HG02588 (cell line): ENCODE measurements around the gene STK31.
"Not testable (repeated sequence)": the region's sequence is repeated elsewhere in the genome, so short reads cannot be mapped to it uniquely, and the experiment has no call there.

Source experiments
- ATAC-seq: cut with Tn5 transposase; IDR thresholded peaks from one replicate; pipeline ENCODE4 v1.9.1; 2021; ENCODE audit warnings: mild to moderate bottlenecking, moderate library complexity; ENCODE audit not compliant: unreplicated experiment

STK31 gene, protein sequence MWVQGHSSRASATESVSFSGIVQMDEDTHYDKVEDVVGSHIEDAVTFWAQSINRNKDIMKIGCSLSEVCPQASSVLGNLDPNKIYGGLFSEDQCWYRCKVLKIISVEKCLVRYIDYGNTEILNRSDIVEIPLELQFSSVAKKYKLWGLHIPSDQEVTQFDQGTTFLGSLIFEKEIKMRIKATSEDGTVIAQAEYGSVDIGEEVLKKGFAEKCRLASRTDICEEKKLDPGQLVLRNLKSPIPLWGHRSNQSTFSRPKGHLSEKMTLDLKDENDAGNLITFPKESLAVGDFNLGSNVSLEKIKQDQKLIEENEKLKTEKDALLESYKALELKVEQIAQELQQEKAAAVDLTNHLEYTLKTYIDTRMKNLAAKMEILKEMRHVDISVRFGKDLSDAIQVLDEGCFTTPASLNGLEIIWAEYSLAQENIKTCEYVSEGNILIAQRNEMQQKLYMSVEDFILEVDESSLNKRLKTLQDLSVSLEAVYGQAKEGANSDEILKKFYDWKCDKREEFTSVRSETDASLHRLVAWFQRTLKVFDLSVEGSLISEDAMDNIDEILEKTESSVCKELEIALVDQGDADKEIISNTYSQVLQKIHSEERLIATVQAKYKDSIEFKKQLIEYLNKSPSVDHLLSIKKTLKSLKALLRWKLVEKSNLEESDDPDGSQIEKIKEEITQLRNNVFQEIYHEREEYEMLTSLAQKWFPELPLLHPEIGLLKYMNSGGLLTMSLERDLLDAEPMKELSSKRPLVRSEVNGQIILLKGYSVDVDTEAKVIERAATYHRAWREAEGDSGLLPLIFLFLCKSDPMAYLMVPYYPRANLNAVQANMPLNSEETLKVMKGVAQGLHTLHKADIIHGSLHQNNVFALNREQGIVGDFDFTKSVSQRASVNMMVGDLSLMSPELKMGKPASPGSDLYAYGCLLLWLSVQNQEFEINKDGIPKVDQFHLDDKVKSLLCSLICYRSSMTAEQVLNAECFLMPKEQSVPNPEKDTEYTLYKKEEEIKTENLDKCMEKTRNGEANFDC

DNA sequence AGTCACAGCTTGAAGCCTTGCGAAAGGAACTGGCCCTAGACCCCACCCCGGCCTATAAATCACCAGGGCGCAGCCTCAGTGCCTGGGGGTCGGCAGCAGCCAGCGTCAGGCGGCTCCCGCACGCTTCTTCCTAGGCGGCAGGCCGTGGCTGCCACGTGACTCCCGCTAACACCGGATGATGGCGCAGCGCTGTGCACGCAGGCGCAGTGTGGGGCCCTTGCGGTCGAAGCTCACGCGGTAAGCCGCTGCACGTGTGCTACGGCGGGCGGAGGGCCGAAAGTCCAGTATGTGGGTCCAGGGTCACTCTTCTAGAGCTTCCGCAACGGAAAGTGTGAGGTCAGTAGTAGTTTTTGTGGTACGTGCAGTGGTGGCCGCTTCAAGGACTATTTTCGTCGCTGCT is at the start of gene STK31:
TSS of gene STK31 (plus strand) at position 220 of the 400 bp plus-strand sequence. CDS start at position 287, 67 bp downstream.
- no peak for ATAC-seq

DNA sequence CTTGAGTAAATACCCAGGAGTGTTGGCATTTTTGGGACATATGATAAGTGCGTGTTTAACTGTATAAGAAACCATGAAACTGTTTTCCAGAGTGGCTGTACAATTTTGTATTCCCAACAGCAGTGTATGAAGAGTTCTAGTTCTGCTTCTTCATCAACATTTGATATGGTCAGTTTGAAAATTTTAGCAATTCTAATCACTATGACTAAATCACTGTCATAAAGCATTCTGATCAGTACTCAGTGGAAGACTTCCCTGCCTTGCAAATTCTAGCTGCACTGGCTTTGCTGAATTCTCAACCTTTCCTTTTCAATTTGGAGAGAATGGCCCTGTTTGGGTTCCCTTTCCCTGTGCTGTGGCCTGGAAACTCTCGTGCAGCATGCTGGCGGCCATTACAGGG is 48.6 kb upstream of the STK31 start:
- ATAC-seq: no peak

DNA sequence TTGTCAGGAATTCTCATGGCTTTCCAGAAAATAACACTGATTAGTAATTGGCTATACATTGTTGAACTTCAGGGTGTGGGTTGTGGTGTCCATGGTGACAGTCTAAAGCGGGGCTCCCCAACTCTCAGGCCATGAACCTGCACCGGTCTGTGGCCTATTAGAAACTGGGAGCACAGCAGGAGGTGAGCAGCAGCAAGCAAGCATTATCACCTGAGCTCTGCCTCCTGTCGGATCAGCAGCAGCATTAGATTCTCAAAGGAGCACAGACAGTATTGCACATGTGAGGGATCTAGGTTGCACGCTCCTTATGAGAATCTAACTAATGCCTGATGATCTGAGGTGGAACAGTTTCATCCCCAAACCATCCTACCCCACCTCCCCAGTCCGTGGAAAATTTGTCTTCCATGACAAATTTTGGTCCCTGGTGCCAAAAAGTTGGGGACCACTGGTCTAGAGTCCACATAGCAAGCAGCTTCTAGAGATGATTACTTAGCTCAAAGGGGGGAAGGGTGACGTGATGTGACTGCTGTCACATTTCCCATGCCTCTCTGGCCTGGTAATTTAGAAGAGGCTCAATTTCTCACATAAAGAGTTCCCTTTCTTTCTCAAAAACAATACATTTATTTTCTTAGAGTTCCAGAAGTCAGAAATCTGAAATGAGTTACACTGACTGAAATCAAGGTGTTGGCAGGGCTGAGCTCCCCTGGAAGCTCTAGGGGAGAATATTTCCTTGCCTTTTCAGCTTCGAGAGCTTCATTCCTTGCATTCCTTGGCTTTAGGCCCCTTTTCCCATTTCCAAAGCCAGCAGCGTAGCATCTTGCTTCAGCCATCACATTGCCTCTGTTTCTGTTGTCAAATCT is 47.7 kb upstream of the STK31 start:
- no peak for ATAC-seq

DNA sequence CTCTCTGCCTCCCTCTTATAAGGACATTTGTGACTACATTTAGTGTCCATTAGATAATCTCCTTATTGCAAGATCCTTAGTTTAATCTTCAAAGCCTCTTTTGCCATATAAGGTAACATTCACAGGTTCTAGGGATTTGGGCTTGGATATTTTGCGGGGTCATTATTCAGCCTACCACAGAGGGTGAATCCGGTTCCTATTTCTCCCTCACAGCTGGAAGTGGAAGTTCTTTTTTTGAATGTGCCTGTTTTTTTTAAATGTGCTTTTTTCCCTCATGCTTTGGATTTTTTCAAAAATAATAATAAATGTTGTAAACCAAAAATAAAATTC is 47.1 kb upstream of the STK31 start:
- no peak for ATAC-seq

DNA sequence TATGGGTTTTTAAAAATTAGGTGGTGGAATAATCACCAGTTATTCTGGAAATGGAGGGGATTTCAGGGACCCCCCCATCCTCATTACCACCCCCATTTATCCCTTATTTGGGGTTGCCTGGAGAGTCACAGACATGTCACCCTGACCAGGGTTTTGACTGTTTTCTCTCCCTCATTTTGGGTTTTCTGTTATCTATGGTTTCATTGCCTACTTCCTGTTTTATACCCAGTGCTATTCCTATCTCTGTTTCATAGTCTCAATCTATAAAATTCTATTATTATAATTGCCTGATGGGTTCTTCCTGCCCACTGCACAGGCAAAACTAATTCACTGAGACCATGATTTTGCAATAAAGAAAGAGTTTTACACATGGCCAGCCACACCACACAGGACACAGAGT is 45.9 kb upstream of the STK31 start:
- no peak for ATAC-seq

DNA sequence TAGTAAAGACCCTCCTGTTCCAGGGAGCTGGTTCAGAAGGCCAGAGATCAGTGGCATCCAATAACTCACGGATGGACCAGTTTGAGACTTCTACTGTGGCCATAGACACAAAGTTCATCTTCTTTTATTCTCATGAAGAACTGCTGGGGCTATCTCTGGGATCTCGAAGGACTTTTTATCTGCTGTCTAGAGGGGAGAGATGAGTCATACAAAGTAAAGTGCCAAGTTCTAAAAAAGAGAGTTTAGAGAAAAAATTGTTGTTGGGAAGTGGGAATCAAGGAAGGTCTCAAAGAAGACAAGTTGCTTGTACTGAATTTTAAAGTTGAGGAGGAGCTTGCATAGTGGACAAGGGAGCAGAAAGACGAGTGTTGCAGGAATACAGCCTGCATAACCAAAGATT is 38.0 kb upstream of the STK31 start:
- no peak for ATAC-seq

DNA sequence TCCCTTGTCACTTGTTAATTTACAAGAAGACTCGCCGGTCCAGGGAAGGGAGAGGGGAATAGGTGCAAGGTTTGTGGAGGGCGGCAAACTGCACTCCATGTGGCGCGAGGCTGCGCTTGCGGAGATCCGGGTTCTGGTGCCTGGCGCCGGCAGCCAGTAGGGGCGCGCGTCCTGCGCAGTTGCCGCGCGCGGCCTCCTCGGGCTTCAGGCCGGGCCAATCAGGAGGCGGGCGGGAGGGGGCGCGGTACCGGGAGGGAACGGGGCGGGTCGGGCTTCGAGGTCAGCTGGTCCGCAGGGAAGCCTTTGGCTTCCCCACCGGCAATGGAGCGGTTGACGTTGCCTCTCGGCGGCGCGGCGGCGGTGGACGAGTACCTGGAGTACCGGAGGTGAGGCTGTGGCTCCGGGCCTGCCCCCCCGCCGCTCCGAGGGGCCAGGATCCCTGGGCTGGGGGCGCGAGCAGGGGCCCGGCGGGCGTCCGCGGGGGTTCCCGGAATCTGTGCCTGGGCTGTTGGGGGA is 30.1 kb upstream of the STK31 start, which contains the start of gene FAM221A:
TSS of gene FAM221A (plus strand) at position 302 of the 516 bp plus-strand sequence. CDS start at position 322, 20 bp downstream.
- peak; percentile 99 for ATAC-seq

DNA sequence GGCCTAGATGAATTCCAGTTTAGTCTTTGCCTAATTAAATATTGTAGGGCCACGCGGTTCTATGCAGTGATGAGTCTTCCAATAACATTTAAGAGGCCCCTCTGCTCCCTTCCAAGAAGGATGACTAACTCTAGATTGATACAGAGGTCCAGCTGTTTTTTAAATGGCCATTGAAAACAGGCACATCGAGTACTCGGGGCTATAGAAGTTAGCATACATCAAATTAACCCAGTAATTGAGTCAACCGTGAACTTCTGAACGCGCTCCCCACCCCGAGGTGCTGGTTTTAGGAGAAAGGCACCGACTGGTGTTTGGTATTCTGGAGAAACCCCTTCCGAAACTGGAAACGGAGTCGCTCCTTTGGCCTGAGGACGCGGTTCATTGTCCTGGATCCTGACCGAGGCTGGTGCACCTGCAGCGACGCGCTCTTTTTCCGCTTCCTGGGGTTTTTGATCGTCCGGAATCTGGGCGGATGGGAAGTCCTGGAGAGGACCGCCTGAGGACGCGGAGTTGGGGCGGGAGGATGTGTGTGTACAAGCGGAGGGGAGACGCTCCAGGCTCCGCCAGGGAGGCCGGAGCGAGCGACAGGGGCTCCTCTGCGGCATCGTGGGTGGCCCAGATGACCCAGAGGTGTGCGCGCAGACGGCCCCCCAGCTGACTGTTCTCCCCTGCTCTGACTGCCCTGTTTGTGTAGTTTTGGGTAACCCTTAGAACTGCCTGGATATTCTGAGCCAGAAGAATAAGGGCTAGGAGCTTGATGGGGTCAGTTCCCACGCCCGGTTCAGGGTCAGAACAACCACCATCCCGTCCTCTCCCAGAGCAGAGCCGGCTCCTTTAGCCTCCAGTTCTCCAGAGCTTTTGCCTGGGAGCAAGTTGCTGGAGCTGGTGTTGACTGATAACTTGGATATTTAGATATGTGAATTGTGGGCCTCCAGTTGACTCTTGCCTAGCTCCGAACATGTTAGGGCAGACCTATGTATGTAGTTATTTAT is 29.3 kb upstream of the STK31 start:
- ATAC-seq: peak; percentile 25

DNA sequence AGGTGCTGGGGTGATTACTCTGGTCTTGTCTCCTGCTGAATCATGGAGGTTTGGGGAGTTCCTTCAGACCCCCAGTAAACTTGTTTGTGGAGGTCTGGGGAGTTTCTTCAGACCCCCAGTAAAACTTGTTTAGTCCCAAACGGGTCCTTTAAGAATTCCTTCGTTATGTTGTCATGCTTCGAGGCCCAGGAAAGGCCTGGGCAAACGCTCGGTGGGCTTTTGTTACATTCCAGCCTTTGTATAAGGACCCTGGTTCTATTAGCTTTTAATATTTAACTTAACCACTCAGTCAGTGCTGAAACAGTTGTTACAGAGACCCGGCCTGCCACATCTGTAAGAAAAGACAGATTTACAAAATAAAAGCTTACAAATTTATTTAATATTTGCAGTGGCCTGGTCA is 26.0 kb upstream of the STK31 start:
- ATAC-seq: not testable (repeated sequence)

DNA sequence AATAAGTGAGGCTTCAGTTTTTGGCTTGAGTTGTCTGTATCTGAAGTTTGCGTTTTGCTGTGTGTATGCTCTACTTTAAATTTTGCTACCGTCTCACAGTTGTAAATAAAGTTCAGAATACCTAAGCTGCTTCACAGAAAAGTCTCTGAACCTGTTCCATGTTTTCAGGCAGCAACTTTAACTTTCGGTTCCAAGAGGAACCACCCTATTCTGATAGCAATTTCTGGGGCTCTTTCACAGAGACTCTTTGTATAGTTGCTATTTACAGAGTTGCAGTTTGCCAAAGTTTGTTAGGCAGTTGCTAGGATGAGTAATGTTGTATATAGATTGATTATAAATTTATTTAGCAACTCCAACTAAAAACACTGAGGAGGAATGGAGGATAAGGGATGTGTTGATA is 24.3 kb upstream of the STK31 start:
- ATAC-seq: no peak

DNA sequence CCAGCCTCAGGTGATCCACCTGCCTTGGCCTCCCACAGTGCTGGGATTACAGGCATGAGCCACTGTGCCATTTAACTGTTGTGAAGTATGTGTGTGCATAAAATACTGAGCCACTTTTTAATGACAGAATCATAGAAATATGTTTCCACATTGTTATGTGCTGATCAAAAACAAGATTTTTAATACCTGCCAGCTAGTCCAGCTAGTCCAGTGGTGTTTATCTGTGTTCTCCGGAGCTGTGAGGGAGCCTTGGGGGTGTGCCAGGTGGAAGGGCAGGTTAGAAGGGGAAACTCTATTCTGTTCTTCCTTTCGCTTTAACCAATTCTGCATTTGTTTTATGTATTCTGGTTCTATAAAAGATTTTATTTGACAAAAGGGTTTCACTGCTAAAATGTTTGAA is 23.0 kb upstream of the STK31 start:
- ATAC-seq: no peak

DNA sequence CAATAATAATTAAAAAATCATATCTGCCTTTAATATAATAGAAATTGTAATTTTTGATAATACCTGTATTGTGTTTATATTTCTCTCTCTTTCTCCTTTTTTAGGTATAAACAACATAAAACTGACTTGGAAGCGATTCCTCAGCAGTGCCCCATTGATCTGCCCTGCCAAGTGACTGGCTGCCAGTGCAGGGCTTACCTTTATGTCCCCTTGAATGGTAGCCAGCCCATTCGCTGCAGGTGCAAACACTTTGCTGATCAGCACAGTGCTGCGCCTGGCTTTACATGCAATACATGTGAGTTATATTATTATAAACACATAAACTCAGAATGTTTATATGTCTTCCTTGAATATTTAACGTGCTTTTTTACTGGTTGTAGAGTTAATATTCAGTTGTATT is 20.9 kb upstream of the STK31 start:
- ATAC-seq: no peak

DNA sequence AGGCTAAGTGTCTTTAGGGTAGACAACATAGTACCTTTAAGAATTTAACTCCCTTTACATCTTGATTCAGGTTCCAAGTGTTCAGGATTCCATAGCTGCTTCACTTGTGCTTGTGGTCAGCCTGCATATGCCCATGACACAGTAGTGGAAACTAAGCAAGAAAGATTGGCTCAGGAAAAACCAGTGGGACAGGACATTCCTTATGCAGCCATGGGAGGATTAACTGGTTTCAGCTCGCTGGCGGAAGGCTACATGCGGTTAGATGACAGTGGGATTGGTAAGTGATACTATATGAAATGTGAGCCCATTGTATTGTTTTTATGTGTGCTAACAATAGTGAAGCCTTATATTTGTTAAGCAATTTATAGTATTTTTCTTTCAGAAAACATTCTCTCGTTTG is 18.7 kb upstream of the STK31 start:
- no peak for ATAC-seq

DNA sequence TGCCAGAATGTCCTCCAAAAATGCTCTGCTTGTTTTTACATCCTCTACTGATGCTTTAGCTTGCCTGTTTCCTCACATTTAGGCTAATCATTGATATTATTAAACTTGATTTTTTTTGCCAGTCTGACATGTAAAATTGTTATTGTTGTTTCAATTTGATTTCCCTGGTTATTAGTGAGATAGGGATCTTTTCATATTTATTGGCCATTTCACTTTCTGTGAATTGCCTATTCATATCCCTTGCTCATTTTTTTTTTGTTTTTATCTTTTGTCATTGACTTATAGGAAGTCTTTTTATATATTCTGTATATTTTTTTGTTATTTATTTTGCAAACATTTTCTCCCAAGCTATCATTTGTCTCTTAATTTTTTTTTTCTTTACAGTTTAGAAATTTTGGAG is 16.8 kb upstream of the STK31 start:
- no peak for ATAC-seq

DNA sequence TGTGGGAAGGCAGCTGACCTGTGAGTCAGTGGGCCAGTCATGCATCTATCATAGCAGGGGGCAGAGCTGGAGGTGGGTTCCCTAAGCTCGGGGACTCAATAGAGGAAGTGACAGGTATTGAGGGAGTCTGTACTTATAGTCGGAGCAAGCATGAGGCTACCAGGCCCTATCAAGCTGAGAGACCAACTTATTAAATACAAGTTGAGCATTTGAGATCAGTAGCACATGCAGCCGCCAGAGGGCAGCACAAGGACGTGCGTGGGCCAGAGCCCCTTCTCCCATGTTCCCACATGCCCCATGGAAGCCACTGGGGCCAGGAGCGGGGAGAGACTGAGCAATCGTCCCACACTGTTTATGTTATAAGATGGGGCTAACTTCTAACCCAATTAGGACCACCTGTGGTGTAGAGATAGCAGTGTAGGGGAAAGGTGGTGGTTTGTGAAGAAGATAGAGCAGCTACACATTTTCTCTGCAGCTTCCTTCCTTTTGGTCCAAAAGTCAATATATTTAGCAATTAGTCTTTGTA is 13.0 kb upstream of the STK31 start:
- ATAC-seq: peak; percentile 57

DNA sequence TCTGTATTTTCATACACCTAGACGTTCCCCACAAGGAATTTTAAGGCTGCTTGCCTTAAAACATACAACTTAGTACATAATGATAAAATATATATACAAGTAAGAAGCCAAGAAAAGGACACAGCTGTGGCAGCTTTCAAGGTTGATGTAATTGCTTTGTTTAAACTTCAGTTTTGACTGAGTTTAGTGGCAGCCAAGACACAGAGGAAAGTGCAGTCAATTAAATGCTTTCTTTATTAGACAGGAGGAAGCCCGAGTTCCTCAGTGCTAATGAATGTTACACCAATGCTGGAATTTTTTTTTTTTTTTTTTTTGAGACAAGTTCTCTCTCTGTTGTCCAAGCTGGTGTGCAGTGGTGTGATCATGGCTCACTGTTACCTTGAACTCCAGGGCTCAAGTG is 11.2 kb upstream of the STK31 start:
- ATAC-seq: no peak

DNA sequence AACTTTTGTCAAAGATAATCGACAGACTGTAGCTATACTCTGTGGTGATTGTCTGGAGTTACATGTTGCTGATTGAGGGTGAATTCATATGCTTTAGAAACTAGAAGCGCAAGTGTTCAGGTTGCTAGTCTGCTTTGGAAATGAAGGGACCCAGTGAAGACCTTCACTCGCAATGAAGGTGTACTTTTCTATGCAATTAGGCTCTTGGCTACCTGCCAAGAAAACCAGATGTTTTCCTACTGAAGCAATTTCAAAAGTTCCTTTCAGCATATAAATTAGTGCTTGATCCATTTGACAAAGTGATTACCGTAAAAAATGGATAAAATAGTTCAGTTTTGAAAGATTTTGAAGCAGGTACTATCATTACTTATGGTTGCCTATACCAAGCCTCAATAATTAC is 10.0 kb upstream of the STK31 start:
- no peak for ATAC-seq

DNA sequence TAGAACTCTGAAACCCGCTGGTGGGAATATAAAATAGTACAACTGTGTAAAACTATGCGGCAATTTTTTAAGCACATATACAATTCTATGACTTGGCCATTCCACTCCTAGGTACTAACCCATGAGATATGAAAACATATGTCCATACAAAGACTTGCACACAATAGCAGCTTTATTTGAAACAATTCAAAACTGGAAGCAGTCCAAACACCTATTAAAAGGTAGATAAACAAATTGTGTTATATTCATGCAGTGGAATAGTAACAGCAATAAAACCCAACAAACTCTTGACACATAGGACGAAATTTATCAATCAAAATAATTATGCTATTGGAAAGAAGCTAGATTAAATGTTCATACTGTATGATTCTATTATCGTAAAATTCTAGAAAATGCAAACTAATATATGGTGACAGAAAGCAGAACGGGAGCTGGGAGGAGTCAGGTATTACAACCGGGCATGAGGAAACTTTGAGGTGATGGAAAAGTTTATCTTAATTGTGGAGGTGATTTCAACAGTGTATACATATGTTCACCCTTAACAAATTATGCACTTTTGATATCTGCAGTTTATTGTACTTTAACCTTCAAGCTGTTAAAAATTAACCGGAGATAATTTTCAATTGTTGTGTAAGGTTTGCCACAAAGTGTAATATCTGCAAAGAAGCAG is 803 bp upstream of the STK31 start:
- ATAC-seq: no peak
